ENCODE results near the gene RBP2. TPM values are rescaled to one million over a fixed set of nuclear protein-coding genes. Genes with fewer than 3 reads are reported as not detected.

The RBP2 gene
- total RNA-seq, 1 donor from 2014 or later: not detected

Other genes starting within 250 kb of the RBP2 start
- 57.8 TPM for gene MRPS22, start 132.5 kb downstream of the RBP2 start, total RNA-seq (ENCODE audit: insufficient read depth, low replicate concordance)
- gene COPB2, start 86.9 kb downstream of the RBP2 start, total RNA-seq (ENCODE audit: insufficient read depth, low replicate concordance): 115 TPM
- gene RBP1, start 63.2 kb upstream of the RBP2 start, total RNA-seq (ENCODE audit: insufficient read depth, low replicate concordance): 47.2 TPM
- 15.6 TPM for gene NMNAT3, start 201.5 kb upstream of the RBP2 start, total RNA-seq (ENCODE audit: insufficient read depth, low replicate concordance)